Keratinocyte (primary cell): ENCODE results near the gene APOBEC4. TPM values are rescaled to one million over a fixed set of nuclear protein-coding genes. Genes with fewer than 3 reads are reported as not detected.

Source experiments
- DNase-seq: peaks from one replicate; pipeline ENCODE4 v3.0.0-alpha.2; 2011; ENCODE audit warnings: low read depth, missing footprints, low spot score
- FAIRE-seq: peaks from 2 replicates; lab custom pipeline; 2011; peaks lifted over from hg19 to GRCh38; lab: Jason Lieb, UNC
- H2AFZ ChIP-seq: 2 replicates; pipeline ENCODE4 v1.6.0; 2012; ENCODE audit warnings: low read length, control low read depth, inconsistent platforms; ENCODE audit not compliant: control insufficient read depth
- H3K27ac ChIP-seq: 2 replicates; pipeline ENCODE4 v1.5.1; 2011; ENCODE audit warnings: low read length; ENCODE audit not compliant: control insufficient read depth, insufficient read depth
- H3K27me3 ChIP-seq: 3 replicates; pipeline ENCODE4 v1.6.0; 2011; ENCODE audit warnings: low read length; ENCODE audit not compliant: control insufficient read depth, insufficient read depth; ENCODE audit errors: extremely low read depth
- H3K36me3 ChIP-seq, 2 experiments: 2 replicates in 1 of 2; 3 replicates in 1 of 2; pipeline ENCODE4 v1.5.1; 2011; ENCODE audit warnings: low read length in 2 of 2, mild to moderate bottlenecking in 1 of 2; ENCODE audit not compliant: control insufficient read depth in 2 of 2, insufficient read depth in 2 of 2; ENCODE audit errors: extremely low read depth in 1 of 2
- H3K4me1 ChIP-seq: 3 replicates; pipeline ENCODE4 v1.5.1; 2011; ENCODE audit warnings: low read length; ENCODE audit not compliant: control insufficient read depth, insufficient read depth; ENCODE audit errors: extremely low read depth
- H3K4me2 ChIP-seq: 3 replicates; pipeline ENCODE4 v1.6.0; 2011; ENCODE audit warnings: low read depth, low read length; ENCODE audit not compliant: control insufficient read depth, insufficient read depth; ENCODE audit errors: extremely low read depth
- H3K4me3 ChIP-seq, 3 experiments: fragments of 200-600 bp in 1 of 3; sonication (generic) in 1 of 3; 2 replicates in 2 of 3; 3 replicates in 1 of 3; pipeline ENCODE4 v1.5.1; 2011 to 2016; ENCODE audit warnings: low read length in 3 of 3, mild to moderate bottlenecking in 3 of 3, control low read depth in 2 of 3, inconsistent platforms in 1 of 3, low read depth in 1 of 3, mixed read lengths in 1 of 3, mixed run types in 1 of 3, moderate library complexity in 1 of 3; ENCODE audit not compliant: control insufficient read depth in 2 of 3, insufficient read depth in 2 of 3; ENCODE audit errors: extremely low read depth in 1 of 3
- H3K79me2 ChIP-seq: 2 replicates; pipeline ENCODE4 v1.6.0; 2012; ENCODE audit warnings: low read length; ENCODE audit not compliant: control insufficient read depth, insufficient read depth
- H3K9ac ChIP-seq: 3 replicates; pipeline ENCODE4 v1.6.0; 2011; ENCODE audit warnings: low read length; ENCODE audit not compliant: control insufficient read depth, insufficient read depth; ENCODE audit errors: extremely low read depth
- H3K9me1 ChIP-seq: 3 replicates; pipeline ENCODE4 v1.6.0; 2011; ENCODE audit warnings: low read length; ENCODE audit not compliant: control insufficient read depth, insufficient read depth; ENCODE audit errors: extremely low read depth
- H3K9me3 ChIP-seq: 2 replicates; pipeline ENCODE4 v1.5.1; 2012; ENCODE audit warnings: low read depth, low read length; ENCODE audit not compliant: control insufficient read depth
- H4K20me1 ChIP-seq: 3 replicates; pipeline ENCODE4 v1.6.0; 2011; ENCODE audit warnings: low read length; ENCODE audit not compliant: control insufficient read depth, insufficient read depth; ENCODE audit errors: extremely low read depth
- CTCF ChIP-seq, 3 experiments: IDR thresholded peaks in 1 of 3; conservative IDR thresholded peaks in 1 of 3; optimal IDR thresholded peaks in 1 of 3; 2 replicates in 2 of 3; 3 replicates in 1 of 3; pipeline versions ENCODE3 to v1.5.1; 2011; ENCODE audit warnings: low read length in 3 of 3, mild to moderate bottlenecking in 3 of 3, moderate library complexity in 2 of 3, control low read depth in 1 of 3, inconsistent platforms in 1 of 3; ENCODE audit not compliant: insufficient read depth in 2 of 3; ENCODE audit errors: extremely low read depth in 1 of 3
- EZH2 ChIP-seq: IDR thresholded peaks from one replicate; pipeline ENCODE4 v1.6.1; 2012; ENCODE audit warnings: inconsistent platforms, mild to moderate bottlenecking, low read length, moderate library complexity
- dilution Hi-C: fragments of 300-500 bp; cut with MboI; formaldehyde crosslinking; loops from one replicate; pipeline ENCODE4 v1.7.0; 2020; ENCODE audit warnings: low sequenced_read_pairs; ENCODE audit not compliant: extremely low pct_ligation_motif_present
- polyA plus RNA-seq, 5 experiments: library from polyadenylated mRNA; depleted of rRNA in 3 of 5; stranded (reverse) in 3 of 5; stranded (forward) in 1 of 5; unstranded in 1 of 5; fragments of >200 nt; gene quantifications; 1 replicate in 1 of 5; 2 replicates in 3 of 5; 3 replicates in 1 of 5; pipeline versions ENCODE4 v1.2.1 to v1.2.3, GENCODE V29; 2011 to 2012; ENCODE audit warnings: missing spikeins in 2 of 5, low read depth in 1 of 5, low replicate concordance in 1 of 5

Gene APOBEC4
- polyA plus RNA-seq, 1 donor (not counting 4 experiments of a cell fraction or from before 2014, with no cell fraction given): not detected

GRCh38 chr1:183673605-183674323 lies 20.6 kb upstream of the APOBEC4 start:
- H3K27me3 ChIP-seq: no peaks in the 10 kb centered on the region
- no peaks in the 10 kb centered on the region for H3K79me2 ChIP-seq
- no peak overlapping the region for H3K27ac ChIP-seq
- H3K4me1 ChIP-seq: no peaks in the 10 kb centered on the region
- H3K9ac ChIP-seq: no peak overlapping the region
- H3K4me3 ChIP-seq: no peak overlapping the region
- no peaks in the 10 kb centered on the region for H3K36me3 ChIP-seq
- no peaks in the 10 kb centered on the region for H4K20me1 ChIP-seq
- no peak overlapping the region for H3K4me2 ChIP-seq
- dilution Hi-C loops: no loop called here
- TF ChIP-seq EZH2 (no peak), CTCF (optimal IDR thresholded peaks at IDR 0.05 in 1 of 3, IDR thresholded peaks at IDR 0.05 in 1 of 3, conservative IDR thresholded peaks at IDR 0.05 in 1 of 3; ENCODE audit: extremely low read depth in 1 of 3, insufficient read depth in 2 of 3, low read length in 3 of 3) (no peak)
- H2AFZ ChIP-seq: no peak overlapping the region
- DNase-seq (no peak), FAIRE-seq (no peak)
- no peaks in the 10 kb centered on the region for H3K9me3 ChIP-seq
- H3K9me1 ChIP-seq: no peaks in the 10 kb centered on the region

GRCh38 chr1:183670169-183670568 lies 17.1 kb upstream of the APOBEC4 start:
- Histone ChIP-seq H3K79me2 (no peaks in the 10 kb centered on the region), H3K9me1 (no peaks in the 10 kb centered on the region), H4K20me1 (no peaks in the 10 kb centered on the region), H3K4me2 (no peak overlapping the region), H3K27me3 (no peaks in the 10 kb centered on the region), H3K27ac (no peak overlapping the region), H2AFZ (no peak overlapping the region), H3K4me3 (no peak overlapping the region), H3K4me1 (no peaks in the 10 kb centered on the region), H3K9ac (no peak overlapping the region), H3K36me3 (no peaks in the 10 kb centered on the region), H3K9me3 (no peaks in the 10 kb centered on the region)
- dilution Hi-C loops: no loop called here
- FAIRE-seq (no peak), DNase-seq (no peak)
- no peak for TF ChIP-seq EZH2
- peak in 1 of 3 experiments; percentile 11 for TF ChIP-seq CTCF (optimal IDR thresholded peaks at IDR 0.05 in 1 of 3, IDR thresholded peaks at IDR 0.05 in 1 of 3, conservative IDR thresholded peaks at IDR 0.05 in 1 of 3; ENCODE audit: extremely low read depth in 1 of 3, insufficient read depth in 2 of 3, low read length in 3 of 3)
